ENCODE measurements around the gene TTC27.
"Not testable (repeated sequence)": the region's sequence is repeated elsewhere in the genome, so short reads cannot be mapped to it uniquely, and the experiment has no call there.

Gene TTC27

DNA sequence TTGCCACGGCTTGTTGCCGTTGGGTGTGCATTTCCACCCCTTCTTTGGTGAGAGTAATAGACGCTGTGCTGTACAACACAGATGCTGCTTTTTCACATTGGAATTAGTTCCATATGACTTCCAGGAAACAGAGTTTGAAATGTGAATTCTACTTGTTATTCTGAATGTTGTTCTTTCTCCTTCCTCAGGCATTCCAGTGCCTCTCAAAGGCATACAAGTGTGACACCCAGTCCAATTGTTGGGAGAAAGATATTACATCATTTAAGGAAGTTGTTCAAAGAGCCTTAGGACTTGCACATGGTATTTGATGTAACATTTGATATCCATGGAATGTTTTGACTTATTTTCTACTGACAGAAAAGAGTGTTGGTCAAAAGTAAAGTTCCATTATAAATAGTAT is 184.5 kb downstream of the TTC27 start:
- no peak for DNase-seq

- DNase-seq = no peak
Observed at GRCh38 chr2:32820088-32820487, 192.2 kb downstream of the TTC27 start.

DNA sequence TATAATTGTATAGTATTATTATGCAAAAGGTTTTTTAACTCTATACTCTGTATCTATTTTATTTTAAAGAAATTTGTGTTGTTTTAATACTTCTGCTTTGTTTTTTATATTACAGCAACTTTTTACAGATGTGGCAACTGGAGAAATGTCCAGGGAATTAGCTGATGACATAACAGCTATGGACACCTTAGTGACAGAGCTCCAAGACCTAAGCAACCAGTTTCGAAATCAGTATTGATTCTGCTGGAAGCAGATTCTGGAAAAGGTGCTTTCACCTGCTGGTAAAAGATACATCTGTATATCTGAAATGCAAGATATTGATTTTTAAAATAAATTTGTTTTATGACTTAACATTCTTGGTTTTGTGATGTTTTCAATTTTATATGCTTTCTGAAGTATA is 192.9 kb downstream of the TTC27 start:
- no peak for DNase-seq

- no peak for DNase-seq
Observed at GRCh38 chr2:32824070-32824809, 196.4 kb downstream of the TTC27 start.

DNA sequence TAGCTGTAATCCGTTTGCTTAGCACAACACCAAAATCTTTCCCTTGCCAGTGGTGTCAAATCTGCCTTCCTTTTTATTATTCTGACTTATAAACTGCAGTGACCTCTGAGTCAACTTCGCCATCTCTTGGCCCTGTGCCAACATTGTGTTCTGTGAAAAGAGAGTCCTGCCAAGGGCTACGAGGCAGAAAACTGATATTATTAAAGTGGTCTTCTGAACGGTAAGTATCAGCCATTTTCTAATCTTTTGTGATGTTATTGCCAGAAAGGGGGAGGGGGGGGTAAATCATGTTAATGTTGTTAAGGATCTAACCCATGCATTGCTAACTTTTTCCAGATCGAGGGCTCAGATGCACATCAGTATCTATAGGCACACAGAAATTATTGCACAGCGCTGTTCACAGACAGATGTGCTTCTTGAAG is 197.5 kb downstream of the TTC27 start:
- DNase-seq = no peak

DNA sequence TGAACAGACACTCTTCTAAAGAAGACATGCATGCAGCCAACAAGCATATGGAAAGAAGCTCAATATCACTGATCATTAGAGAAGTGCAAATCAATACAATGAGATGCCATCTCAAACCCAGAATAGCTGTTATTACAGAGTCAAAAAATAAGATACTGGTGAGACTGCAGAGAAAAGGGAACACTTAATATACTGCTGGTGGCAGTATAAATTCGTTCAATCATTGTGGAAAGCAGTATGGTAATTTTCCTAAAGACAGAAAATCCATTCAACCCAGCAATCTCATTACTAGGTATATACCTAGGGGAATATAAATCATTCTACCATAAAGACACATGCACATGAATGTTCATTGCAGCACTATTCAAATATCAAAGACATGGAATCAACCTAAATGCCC is 202.3 kb downstream of the TTC27 start:
- no peak for DNase-seq

DNA sequence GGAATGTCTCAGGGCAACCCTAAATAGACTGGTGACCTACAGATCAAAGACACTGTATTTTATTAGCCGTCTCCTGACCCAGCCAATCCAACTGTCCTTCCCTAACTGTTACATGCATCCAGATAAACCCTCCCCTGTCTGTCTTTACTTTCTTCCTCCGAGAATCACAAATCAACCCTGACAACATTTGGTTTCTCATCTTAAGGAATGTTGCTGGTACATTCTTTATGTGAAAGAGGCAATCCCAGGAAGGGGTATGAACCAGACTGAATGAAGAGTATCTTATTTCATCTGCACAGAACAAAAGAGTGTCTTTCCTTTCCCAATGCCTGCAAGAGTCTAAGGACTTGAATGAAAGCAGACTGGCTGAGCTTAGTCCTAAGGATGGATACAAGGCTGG is 205.0 kb downstream of the TTC27 start:
- no peak for DNase-seq

GRCh38 chr2:32833709-32834108 is 205.9 kb downstream of the TTC27 start:
- no peak for DNase-seq

- no peak for DNase-seq
Observed at GRCh38 chr2:32835148-32835547, 207.3 kb downstream of the TTC27 start.

- no peak for DNase-seq
Observed at GRCh38 chr2:32836933-32837332, 209.1 kb downstream of the TTC27 start.

GRCh38 chr2:32838418-32838817 is 210.6 kb downstream of the TTC27 start:
- DNase-seq = no peak

- DNase-seq = no peak
Observed at GRCh38 chr2:32838949-32839348, 211.1 kb downstream of the TTC27 start.

- no peak for DNase-seq
Observed at GRCh38 chr2:32841931-32842898, 214.4 kb downstream of the TTC27 start.

DNA sequence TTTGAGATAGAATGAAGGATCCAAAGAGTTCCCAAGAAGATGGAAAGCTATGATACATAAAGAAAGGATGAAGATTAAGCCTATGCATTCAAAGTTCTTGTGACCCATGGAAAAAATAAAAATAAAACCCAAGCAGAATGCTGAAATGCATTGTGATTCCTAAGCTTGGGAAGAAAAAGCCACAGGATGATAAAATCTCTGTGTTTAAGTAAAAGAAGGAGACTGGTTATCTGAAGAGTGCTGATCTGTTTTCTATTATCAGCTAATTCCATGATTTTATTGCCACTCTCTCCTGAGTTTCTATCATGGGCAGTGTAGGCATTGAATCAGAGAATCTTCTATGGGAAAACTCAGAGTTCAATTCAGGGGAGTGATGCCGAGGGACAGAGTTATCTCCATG is 215.8 kb downstream of the TTC27 start:
- DNase-seq = no peak

DNA sequence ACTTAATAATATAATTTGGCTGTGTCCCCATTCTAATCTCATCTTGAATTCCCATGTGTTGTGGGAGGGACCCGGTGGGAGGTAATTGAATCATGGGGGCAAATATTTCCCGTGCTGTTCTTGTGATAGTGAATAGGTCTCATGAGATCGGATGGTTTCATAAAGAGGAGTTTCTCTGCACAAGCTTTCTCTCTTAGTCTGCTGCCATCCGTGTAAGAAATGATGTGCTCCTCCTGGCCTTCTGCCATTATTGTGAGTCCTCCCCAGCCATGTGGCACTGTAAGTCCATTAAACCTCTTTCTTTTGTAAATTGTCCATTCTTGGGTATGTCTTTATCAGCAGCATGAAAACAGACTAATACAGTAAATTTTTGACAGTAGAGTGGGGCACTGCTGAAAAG is 216.4 kb downstream of the TTC27 start:
- no peak for DNase-seq

GRCh38 chr2:32846274-32846673 is 218.4 kb downstream of the TTC27 start:
- DNase-seq = not testable (repeated sequence)

- no peak for DNase-seq
Observed at GRCh38 chr2:32847734-32848133, 219.9 kb downstream of the TTC27 start.

DNA sequence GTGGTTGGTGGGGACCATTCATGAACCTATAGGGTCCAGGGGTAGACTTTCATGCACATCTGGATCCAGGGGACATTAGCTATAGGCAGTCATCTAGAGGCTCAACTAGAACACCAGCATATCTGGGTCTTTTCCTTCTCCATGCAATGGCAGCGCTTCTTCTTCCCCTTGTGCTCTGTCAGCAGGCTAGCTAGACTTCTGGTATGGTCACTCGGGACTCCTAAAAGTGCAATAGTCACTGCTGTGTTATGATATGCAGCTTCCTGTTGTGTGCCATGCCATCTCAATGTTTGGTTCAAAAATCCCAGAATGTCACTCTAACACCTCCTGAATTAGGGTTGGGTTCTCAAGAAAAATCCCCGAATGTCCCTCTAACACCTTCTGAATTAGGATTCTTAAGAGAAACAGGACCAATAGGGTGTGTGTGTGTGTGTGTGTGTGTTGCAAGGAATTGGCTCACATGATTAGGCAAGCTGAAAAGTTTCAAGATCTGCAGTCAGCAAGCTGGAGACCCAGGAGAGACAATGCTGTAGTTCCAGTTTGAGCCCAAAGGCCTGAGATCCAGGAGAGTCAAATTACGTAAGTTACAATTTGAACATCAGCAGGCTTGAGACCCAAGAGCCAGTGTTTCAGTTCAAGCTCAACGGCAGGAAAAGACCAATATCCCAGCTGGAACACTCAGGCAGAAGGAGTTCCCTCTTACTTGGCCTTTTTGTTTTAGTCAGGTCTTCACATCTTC is 221.8 kb downstream of the TTC27 start:
- no peak for DNase-seq

- no peak for DNase-seq
Observed at GRCh38 chr2:32851777-32852439, 224.1 kb downstream of the TTC27 start.

DNA sequence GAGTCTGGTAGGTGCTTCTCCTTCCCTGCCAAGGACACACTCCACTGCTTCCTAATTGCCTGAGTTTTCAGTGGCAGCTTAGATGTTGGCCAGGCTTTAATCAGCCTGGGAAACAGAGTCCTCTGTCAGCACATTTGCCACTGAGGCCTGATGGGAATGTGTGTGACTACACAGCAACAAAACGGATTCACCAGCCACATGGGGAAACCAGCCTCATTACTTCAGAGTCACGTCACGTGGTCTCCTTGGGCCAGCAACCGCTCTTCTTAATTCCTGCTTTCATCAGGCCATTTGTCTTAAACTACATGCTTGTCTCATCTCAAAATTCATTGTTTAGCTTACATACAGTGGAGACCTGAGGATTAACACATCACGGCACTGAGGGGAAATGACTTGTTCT is 225.0 kb downstream of the TTC27 start:
- no peak for DNase-seq

- DNase-seq = no peak
Observed at GRCh38 chr2:32856891-32857290, 229.0 kb downstream of the TTC27 start.

DNA sequence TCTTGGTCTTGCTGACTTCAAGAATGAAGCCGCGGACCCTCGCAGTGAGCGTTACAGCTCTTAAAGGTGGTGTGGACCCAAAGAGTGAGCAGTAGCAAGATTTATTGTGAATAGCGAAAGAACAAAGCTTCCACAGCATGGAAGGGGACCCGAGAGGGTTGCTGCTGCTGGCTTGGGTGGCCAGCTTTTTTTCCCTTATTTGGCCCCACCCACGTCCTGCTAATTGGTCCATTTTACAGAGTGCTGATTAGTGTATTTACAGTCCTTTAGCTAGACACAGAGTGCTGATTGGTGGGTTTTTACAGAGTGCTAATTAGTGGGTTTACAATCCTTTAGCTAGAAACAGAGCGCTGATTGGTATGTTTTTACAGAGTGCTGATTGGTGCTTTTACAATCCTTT is 230.9 kb downstream of the TTC27 start:
- DNase-seq = no peak

GRCh38 chr2:32860385-32860784 is 232.5 kb downstream of the TTC27 start:
- no peak for DNase-seq
